Measurements from ENCODE around the gene SLC33A1.

SLC33A1 gene

GRCh38 chr3:155790272-155790925, 63.8 kb downstream of the SLC33A1 start:
- no peak for DNase-seq

- no peak for DNase-seq
These were observed 68.4 kb downstream of the SLC33A1 start for GRCh38 chr3:155785662-155786295.

GRCh38 chr3:155782390-155782953, 71.8 kb downstream of the SLC33A1 start:
- no peak for DNase-seq

GRCh38 chr3:155780291-155780690, 73.9 kb downstream of the SLC33A1 start:
- no peak for DNase-seq

GRCh38 chr3:155778462-155778861, 75.8 kb downstream of the SLC33A1 start:
- DNase-seq, result no peak

GRCh38 chr3:155772801-155773200, 81.4 kb downstream of the SLC33A1 start:
- no peak for DNase-seq

- no peak for DNase-seq
These were observed 83.1 kb downstream of the SLC33A1 start for GRCh38 chr3:155771126-155771525.
